EL (cell line): Measurements from ENCODE around the gene PACSIN2.

Source experiments
- DNase-seq: peaks from one replicate; pipeline ENCODE4 v3.0.0-alpha.2; 2016

PACSIN2 gene

DNA sequence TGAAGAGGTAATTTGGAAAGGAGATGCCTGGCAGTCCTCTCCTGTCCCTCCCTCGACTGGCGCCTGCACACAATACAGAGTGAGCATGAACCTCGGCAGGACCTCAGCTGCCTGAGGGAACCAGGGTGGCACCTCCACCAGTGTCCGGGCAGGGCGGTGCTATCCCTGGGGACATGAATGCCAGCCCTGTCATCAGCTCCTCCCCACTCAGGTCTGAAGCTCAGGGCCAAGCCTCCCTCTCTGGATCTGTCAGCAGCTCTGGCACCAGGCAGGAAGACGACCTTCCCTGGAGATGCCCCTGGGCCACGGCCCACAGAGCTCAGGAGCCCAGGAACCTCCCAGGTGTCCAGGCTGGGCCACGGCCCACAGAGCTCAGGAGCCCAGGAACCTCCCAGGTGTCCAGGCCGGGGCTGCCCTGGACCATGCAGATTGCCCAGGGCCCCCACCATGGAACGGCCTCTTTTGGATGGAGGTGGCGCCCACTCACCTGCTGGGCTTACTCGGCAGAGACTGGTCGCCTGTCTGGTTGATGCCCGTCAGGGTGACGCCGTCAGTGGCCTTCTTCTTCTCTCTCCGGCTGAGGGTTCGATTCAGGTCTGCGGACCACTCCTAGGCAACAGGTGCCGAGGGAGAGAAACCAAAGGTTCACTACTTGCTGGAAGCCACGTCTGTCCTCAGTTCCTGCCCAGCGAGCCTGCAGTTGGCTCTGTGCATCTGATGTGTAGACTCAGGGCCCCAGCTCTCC lies 136.2 kb downstream of the PACSIN2 start:
- DNase-seq = no peak

DNA sequence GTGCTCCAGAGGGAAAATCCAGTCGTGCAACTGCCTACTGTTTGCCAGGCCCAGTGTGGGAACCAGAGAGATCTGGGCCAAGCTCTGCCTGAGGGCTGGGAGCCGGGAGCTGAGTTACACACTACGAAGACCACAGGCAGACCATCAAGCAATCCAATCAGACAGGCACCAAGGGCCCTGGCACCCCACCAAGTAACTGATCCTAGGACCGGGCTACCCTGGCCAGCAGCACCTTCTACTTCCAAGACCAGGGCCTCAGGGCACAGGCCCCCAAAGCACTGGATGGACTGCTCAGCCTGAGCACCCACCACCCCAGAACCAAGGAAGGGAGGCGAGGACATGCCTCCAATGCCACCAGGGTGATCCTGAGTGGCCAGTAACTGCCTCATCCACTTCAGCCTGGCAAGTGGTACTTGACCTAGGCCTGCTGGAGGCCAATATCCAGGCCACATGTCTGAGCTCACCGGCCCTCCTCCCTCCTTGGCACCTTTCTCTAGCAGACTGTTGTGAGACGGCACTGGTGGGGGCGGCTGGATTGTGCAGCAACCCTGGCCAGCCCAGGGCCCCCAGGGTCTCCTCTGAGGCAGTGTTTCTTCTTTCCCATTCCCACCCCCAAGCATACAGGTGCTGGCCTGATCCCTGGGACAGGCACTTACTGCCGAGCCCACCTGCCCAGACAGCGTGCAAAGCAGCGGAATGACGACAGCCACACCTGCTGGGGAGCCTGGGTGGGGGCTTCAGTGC lies 137.2 kb downstream of the PACSIN2 start:
- DNase-seq = no peak

DNA sequence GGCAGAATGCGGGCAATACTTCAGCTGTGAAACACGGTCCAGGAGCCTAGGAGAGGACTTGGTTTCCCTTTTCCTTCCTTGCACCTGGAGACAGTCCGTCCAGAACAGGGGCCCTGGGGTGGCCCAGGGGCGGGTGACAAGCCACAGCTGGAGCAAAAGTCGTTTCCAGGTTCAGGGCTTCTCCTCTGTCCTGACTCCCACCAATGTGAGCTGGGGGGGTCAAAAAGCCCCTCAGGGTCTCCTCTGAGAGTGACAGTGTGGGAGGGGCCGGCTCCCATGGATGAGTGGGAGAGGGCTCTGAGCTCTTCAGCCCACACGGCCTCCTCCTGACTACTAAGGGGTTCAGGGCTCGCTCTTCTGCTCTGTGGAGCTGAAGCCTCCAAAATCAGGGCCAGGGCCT lies 137.8 kb downstream of the PACSIN2 start:
- DNase-seq = no peak

DNA sequence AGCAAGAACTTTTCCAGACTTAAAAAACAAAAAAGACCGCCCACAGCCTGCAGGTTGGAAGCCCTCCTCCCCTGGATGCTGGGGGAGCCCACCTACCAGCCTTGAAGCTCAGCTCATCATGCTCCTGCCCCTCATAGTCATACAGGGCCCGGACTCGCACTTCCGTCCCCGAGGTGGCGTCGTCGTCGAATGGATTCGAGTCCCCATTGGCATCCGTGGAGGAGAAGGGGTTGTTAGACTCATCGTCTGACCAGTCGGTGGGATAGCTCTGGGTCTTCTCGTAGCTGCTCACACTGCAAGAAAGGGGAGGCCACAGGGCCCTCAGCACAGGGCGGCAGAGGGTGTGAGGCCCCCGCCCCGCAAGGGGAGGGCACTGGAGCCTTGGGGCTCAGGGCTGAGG lies 138.9 kb downstream of the PACSIN2 start:
- DNase-seq = no peak

DNA sequence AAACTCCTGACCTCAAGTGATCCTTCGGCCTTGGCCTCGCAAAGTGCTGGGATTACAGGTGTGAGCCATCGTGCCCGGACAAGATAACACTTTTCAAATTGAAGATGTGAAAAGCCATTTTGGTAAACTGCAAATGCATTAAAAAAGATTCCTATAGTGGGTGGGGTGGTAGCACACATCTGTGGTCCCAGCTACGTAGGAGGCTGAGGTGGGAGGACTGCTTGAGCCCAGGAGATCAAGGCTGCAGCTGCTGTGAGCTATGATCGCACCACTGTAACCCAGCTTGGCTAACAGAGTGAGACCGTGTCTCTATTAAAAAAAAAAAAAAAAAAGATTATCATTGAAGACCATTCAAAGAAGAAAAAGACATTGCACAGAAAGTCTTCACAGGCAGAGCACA lies 140.9 kb downstream of the PACSIN2 start:
- no peak for DNase-seq

DNA sequence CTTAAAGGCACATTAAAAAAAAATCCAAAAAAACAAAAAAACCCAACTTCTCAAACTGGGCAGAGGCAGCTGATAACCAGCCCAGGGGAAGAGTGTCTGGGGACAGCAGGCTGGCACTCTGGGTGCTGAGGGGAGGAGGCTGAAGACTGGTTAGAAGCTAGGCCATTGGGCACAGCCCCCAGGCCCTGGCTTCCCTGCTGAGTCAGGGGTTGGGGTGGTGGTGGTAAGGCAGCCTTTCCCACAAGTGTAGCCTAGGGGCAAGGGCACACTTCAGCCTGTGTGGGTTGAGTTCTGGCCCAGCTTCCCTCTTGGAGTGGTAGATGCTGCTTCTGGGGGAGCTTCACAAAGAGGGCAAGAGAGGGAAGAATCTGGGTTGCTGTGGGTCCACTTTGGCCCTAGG lies 141.6 kb downstream of the PACSIN2 start:
- peak; percentile 37 for DNase-seq

DNA sequence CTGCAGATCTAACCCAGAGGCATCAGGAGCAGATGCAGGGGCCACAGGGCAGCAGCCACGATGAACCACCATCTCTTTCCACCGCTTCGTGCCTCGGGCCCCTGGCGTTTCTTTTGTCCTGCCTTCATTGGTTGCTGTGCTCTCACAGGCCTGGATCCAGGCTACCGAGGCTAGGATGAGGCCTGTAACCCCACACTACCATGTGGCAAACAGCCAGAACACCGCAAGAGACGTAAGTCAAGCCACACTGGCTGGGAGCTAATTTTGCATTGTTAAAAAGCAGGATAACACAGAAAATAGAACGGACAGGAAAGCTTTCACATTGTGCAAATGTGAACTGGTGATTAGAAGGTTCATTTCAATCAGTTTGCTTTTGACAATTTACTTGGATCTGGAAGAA lies 142.1 kb downstream of the PACSIN2 start:
- DNase-seq = no peak

DNA sequence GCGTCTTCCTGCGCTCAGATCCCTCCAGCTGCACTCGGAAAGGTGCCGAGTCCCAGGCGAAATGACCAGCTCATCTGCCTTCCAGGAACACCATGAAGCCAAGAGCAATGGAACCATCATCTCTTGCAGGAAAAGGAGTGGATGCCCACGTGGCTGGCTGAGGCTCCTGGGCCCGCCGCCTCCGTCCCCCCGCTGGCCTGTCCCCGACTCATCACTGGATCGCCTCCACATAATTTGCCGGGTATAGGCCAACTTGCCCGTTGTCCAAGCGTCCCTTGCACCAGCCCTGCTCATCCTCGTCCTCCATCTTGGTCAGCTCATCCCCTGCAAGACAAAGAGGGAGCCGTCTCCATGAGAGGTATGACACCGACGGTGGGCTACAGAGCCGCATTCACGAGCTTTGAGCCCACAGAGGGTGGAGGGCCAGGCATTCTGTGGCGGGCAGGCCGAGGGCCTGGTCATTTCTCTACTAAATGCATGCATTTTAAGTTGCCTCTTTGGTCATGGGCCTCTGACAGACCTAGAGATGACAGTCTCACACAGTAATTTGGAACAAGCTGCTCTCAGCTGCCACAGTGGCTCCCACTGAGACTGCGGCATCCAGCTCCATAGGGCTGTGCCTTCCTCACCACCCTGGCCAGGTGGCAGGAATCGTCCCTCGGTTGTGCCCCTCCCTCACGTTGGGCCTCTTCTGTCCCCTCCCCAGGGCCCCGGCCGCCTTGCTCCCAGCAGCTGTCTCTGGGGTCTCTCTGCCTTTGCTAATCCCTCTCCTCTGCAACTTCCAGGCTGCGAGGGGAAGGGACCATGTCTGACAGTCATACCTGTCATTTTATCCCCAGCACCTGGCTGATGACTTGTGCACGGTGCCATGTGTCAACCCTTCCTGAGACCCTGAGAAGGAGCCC lies 143.6 kb downstream of the PACSIN2 start:
- DNase-seq = no peak

DNA sequence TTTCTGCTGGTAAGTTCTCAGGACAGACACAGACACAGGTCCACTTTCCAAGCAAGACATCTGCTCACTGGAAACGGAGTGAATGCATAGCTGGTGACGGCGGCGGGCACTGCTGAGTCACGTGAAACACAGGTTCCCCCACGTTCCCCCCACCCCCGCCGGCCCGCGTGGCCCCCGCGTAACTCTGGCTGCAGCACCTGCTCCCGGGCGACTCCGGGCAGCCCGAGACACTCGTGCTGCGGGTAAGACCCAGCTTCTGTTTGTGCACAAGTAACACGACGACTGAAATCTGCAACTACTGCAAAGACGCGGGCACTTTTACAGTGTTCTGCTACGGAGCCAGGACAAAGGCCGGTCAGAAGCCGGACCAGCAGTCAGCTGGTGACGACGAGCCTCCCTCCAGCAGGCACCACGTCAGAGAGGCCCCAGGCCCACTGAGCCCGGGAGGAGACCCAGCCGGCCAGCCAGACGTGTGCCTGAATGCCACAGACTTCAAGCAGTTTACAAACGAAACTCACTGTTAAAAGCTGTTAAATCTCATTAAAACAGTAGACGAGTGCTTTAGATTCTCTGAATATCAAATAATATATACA lies 145.0 kb downstream of the PACSIN2 start:
- no peak for DNase-seq

DNA sequence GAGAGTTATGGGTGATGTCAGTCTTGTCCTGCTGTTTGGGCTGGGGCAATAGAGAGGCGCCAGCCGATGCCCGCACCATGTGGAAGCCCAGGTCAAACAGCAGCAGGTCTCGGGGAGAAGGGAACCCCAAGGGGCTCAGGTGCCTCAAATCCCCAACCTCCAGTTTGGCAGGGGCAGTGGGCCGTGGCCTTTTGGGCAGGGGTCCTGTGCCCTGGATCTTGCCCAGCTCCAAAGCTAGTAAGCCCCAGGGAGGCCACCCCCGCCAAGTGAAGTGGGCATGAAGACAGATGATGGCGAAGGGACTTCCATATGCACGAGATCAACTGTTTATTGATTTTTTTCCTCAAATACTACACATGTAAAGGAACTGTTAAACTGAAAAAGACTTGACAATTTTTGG lies 145.5 kb downstream of the PACSIN2 start:
- no peak for DNase-seq

DNA sequence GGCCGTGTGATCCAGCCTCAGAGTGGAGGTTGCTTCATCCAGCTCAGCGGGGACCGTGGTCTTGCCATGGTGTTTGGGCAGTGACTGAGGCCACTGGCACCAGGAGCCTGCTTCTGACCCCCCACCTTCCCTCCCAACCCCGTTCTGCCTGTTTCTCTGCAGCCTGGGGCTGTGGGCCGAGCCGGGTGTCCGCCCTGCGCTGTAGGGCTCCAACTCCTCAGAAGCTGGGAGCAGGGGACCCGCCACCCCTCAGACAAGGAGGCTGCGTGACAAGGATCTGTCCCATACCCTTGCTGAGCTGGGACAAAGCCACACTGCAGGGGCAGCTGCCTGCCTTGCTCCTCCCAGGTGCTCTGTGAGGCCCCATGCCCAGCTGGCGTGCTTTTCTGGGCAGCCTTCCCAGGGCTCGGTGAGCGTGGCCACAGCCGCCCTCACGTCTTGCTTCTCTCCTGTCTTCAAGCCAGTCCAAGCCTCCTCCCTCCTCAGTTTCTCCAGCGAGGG lies 146.1 kb downstream of the PACSIN2 start:
- no peak for DNase-seq

DNA sequence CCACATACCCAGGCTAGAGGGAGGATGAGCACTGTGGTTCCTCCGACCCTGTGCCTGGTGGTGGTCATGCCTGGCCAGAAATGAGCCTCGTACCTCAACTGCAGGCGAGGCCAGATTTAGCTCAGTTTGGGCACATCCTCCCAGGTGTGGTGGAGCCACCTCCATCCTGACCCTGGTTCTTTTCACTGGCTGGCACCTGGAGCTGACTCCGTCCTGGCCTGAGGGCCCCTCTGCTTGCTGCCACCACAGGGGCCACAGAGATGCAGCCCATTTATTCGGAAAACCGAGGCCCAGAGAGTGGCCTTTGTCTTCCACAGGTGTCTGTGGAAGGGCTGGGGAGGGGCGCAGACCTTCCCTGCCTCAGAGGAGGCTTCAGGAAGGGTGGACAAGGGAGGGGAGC lies 148.8 kb downstream of the PACSIN2 start:
- no peak for DNase-seq

DNA sequence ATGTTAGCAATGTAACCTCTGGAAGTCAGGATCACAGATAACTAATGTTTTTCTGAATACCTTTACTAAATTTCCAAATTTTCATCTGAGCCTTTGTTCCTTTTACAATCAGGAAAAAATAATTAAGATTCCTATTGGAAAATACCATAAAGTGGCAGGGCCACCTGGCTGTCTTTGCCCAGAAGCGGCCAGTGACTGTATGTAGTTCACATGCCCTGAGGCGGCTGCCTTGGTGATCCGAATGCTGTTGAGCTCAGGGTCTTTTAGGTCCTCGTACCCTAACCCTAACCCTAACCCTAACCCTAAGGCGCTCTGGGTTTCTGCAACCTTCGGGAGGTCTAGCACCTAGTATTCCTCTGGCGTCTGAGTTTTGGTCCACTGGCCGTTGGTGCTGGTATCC lies 149.4 kb downstream of the PACSIN2 start:
- DNase-seq = no peak

DNA sequence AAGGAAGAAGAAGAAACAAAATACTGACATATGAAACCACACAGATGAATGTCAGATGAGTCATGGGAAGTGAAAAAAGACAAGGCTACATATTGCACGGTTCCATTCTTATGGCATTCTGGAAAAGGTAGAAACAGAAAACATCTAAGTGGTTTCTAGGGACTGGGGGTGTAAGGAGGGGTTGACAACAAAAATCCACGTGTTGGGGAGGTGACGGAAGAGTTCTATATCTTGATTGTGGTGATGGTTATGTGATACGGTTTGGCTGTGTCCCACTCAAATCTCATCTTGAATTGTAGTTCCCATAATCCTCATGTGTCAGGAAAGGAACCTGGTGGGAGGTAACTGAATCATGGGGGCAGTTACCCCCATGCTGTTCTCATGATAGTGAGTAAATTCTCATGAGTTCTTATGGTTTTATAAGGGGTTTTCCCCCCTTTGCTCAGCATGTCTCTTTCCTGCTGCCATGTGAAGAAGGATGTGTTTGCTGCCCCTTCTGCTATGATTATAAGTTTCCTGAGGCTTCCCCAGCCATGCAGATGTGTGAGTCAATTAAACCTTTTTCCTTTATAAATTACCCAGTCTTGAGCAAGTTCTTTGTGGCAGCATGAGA lies 151.5 kb downstream of the PACSIN2 start:
- peak; percentile 65 for DNase-seq

DNA sequence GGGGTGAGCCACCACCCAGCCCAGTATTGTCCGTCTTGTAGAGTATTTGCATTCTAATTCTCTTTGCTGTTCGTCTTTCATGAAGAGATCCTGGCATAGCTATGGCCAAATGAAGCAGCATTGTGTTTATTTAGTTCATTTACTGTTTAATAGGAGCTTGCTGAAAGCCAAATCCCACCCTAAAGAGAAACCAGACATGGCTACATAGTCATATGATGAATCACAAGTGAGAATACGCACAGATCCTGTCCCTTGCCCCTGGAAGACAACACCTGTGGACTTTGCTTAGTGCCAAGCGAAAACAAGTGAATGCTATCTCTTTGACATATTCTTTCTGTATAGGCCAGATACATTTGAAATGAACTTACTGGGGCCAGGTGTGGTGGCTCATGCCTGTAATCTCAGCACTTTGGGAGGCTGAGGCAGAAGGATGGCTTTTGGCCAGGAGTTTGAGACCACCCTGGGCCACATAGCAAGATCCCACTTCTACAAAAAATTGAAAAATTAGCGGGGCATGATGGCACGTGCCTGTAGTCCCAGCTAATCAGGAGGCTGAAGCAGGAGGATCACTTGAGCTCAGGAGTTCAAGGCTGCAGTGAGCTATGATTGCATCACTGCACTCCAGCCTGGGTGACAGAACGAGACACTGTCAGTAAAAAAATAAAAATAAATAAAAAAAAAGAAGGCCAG lies 152.8 kb downstream of the PACSIN2 start:
- peak; percentile 56 for DNase-seq

DNA sequence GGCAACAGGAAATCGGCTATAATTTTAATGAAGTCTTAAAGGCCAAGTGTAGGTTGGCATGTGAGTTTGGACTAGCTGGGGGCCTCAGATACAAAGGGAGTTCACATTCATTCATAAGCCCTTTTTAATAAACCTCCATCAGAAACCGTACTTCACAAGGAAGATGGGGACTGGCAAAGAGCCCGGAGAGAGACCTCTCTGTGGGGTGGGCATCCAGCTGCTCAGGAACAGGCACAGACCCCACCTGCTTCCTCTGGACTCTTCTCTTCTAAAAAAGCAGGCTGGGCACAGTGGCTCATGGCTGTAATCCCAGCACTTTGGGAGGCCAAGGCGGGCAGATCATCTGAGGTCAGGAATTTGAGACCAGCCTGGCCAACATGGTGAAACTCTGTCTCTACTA lies 154.0 kb downstream of the PACSIN2 start:
- no peak for DNase-seq

DNA sequence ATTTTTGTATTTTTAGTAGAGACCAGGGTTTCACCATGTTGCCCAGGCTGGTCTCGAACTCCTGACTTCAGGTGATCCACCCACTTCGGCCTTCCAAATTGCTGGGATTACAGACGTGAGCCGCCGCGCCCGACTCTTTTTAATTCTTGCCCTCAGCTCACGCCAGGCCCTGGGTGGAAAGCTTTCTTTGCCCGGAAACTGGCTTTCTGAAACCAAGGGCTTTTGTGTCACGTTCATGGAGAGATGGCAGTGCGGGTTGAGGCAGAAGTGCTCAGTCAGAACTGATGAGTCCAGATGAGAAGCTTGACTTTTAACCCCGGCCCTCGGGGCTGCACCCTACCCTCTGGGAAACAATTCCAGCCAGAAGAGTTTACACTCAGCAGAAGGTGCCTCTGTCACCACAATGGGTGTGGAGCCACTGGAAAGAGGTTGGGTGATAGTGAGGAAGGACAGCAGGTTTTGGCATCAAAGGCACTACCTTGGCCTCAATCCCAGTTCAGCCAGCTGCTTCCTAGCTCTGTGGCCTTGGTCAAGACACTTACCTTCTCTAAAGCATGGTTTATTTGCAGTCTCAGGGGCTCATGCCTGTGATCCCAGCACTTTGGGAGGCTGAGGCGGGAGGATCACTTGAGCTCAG lies 157.0 kb downstream of the PACSIN2 start:
- DNase-seq = no peak

DNA sequence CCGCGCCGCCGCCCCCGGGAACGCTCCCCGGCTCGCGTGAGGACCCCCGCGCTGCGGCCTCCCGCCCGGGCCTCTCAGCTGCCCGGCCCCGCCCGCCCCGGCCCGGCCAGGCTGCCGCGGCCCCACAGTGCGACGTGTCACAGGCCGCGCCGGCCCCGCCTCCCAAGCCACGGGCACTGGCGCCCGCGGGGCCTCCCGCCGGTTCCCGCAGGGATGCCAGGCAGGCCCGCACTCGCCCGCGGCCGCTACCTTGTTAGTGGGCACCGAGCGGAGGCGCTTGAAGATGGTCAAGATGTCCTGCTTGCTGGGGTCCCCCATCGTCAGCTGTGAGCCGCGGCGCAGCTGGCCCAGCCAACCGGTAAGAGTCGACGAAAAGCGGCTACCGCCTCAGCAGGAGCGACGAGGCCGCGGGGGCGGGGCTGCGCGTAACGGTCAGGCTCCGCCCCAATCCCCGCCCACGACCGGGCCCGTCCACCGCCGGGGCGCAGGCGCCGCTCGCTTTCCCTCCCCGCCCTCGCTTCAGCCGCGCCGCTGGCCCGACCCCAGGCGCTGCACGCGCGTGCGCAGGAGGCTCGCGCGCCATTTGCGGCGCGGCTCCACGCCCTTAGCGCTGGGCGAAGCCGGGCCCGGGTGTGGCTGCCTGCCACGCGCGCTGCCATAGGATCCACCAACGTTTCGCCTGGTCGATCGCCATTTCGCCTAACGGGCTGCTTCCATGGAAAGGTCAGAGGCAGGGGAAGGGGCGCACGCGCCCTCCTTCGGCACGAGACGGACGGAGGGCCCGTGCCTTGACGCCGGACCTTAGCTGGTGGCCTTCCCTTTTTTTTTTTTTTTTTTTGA lies 157.9 kb downstream of the PACSIN2 start, which contains the start of gene ARFGAP3:
TSS of gene ARFGAP3 (minus strand) at position 409 of the 840 bp plus-strand sequence. CDS start at position 318, 91 bp downstream.
- peak; percentile 92 for DNase-seq

DNA sequence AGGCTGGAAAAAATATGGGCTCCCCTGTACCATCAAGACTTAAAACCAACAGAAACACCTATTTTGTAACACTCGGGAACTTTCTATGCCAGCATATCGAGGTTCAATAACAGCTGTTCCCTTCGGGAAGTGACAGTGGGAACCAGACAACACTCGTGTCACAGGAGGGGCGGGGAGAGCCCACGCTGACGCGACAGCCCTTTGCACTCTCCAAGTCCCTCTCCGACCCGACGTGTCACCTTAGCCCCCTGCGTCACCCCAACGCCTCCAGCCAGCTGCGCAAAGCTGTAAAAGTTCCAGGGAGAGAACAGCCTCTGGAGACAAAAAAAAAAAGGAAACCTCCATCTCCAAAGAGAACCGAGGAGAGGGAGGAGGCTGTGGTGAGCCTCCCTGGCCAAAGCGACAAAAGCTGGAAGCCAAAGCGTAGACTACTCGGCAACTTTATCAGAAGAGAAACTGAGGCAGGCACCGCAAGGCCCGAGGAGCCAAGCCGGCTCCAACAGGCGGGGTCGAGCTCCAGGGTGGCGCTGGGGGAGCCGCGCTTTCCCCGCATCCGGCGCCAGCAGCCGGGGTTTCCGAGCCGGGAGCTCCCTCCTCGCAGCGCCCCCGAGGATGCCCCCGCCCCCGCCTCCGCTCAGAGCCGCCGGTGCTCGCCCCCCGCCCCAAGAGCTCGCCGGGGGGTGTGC lies 158.6 kb downstream of the PACSIN2 start:
- DNase-seq = peak; percentile 43

DNA sequence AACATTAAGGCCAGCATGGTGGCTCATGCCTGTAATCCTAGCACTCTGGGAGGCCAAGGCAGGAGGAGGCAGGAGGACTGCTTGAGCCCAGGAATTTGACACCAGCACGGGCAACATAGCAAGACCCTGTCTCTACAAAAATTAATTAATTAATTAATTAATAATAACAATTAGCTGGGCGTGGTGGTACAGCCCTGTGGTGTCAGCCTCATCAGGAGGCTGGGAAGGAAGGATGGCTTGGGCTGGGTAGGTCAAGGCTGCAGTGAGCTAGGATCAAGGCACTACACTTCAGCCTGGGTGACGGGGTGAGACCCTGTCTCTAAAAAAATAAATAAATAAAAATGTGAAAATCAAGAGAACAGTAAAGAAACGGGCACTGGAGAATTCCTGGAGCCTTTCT lies 159.2 kb downstream of the PACSIN2 start:
- no peak for DNase-seq
